Neural progenitor cell (in vitro differentiated cells): ENCODE results near the gene LIN9.

Source experiments
- CTCF ChIP-seq: fragments of 200-600 bp; sonication (generic); IDR thresholded peaks from 2 replicates; pipeline ENCODE4 v1.5.1; 2017; ENCODE audit warnings: antibody characterized with exemption, mild to moderate bottlenecking
- EZH2 ChIP-seq: fragments of 200-600 bp; sonication (generic); IDR thresholded peaks from 2 replicates; pipeline ENCODE4 v1.6.1; 2017; ENCODE audit warnings: antibody characterized with exemption, mild to moderate bottlenecking, moderate library complexity
- EZH2phosphoT487 ChIP-seq: fragments of 200-600 bp; sonication (generic); IDR thresholded peaks from 2 replicates; pipeline ENCODE4 v1.6.1; 2017; ENCODE audit warnings: antibody characterized with exemption

DNA sequence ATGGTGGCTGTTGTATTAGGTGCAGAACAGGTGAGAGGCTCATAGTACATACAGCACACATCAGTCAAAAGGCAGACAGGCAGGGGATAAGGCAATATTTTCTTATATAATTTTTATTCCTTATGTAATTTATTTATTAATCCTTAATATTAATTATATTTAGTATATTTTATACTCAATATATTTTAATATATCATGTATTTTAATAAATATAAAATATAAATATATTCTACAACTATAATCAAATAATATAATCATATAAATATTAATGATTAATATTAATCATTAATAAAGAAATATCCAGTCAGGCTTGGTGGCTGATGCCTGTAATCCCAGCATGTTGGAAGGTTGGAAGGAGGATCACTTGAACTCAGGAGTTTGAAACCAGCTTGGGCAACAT, 104.8 kb downstream of the LIN9 start:
- TF ChIP-seq CTCF (no peak), EZH2 (no peak), EZH2phosphoT487 (no peak)
